SK-N-SH treated with all-trans-retinoic acid at 6 μM for 48 hours (cell line): ENCODE results near the gene MARK1.

ENCODE experiments used
- ATAC-seq: fragments of 200-7000 bp; cut with Tn5 transposase; 3 replicates; pipeline ENCODE4 v1.9.1; 2020; ENCODE audit warnings: mild to moderate bottlenecking, moderate library complexity
- BACH2 ChIP-seq: fragments of 250-450 bp; sonication (Bioruptor Pico); IDR thresholded peaks from 2 replicates; pipeline ENCODE4 v1.9.0; 2021; ENCODE audit warnings: mild to moderate bottlenecking, borderline replicate concordance
- CSDC2 ChIP-seq: fragments of 250-450 bp; sonication (Bioruptor Pico); IDR thresholded peaks from 2 replicates; pipeline ENCODE4 v1.5.0; 2020; ENCODE audit warnings: mild to moderate bottlenecking, moderate library complexity
- GLIS3 ChIP-seq: fragments of 250-450 bp; sonication (Bioruptor Pico); IDR thresholded peaks from 2 replicates; pipeline ENCODE4 v1.5.0; 2020; ENCODE audit warnings: mild to moderate bottlenecking, moderate library complexity
- ISL1 ChIP-seq: fragments of 250-450 bp; sonication (Bioruptor Pico); IDR thresholded peaks from 2 replicates; pipeline ENCODE4 v2.1.2; 2022; ENCODE audit warnings: mild to moderate bottlenecking, moderate library complexity
- OSR1 ChIP-seq: fragments of 250-450 bp; sonication (Bioruptor Pico); IDR thresholded peaks from 2 replicates; pipeline ENCODE4 v1.8.0; 2022; ENCODE audit warnings: moderate library complexity, mild to moderate bottlenecking, inconsistent platforms
- PPARA ChIP-seq: fragments of 250-450 bp; sonication (Bioruptor Pico); IDR thresholded peaks from 2 replicates; pipeline ENCODE4 v1.5.0; 2020; ENCODE audit warnings: mild to moderate bottlenecking, borderline replicate concordance
- RARB ChIP-seq: fragments of 250-450 bp; sonication (Bioruptor Pico); IDR thresholded peaks from 2 replicates; pipeline ENCODE4 v1.8.0; 2021; ENCODE audit warnings: mild to moderate bottlenecking, moderate library complexity
- SNAI2 ChIP-seq: fragments of 250-450 bp; sonication (Bioruptor Pico); IDR thresholded peaks from 2 replicates; pipeline ENCODE4 v1.5.0; 2020; ENCODE audit warnings: mild to moderate bottlenecking, moderate library complexity
- TCF4 ChIP-seq: fragments of 250-450 bp; sonication (Bioruptor Pico); IDR thresholded peaks from 2 replicates; pipeline ENCODE4 v1.8.0; 2021; ENCODE audit warnings: mild to moderate bottlenecking, moderate library complexity, borderline replicate concordance
- TOX ChIP-seq: fragments of 250-450 bp; sonication (Bioruptor Pico); IDR thresholded peaks from 2 replicates; pipeline ENCODE4 v1.8.0; 2021; ENCODE audit warnings: mild to moderate bottlenecking, moderate library complexity, borderline replicate concordance
- ZC3H10 ChIP-seq: fragments of 250-450 bp; sonication (Bioruptor Pico); IDR thresholded peaks from 2 replicates; pipeline ENCODE4 v1.5.1; 2021; ENCODE audit warnings: mild to moderate bottlenecking, moderate library complexity
- ZFP3 ChIP-seq: fragments of 250-450 bp; sonication (Bioruptor Pico); IDR thresholded peaks from 2 replicates; pipeline ENCODE4 v1.5.0; 2020; ENCODE audit warnings: mild to moderate bottlenecking, moderate library complexity
- ZFP30 ChIP-seq: fragments of 450-650 bp; formaldehyde crosslinking; IDR thresholded peaks from 2 replicates; pipeline ENCODE4 v1.5.0; 2022; ENCODE audit warnings: mild to moderate bottlenecking, moderate library complexity
- ZNF70 ChIP-seq: fragments of 450-650 bp; formaldehyde crosslinking; IDR thresholded peaks from 2 replicates; pipeline ENCODE4 v1.5.0; 2020; ENCODE audit warnings: mild to moderate bottlenecking, moderate library complexity
- ZNF8 ChIP-seq: fragments of 450-650 bp; formaldehyde crosslinking; IDR thresholded peaks from 2 replicates; pipeline ENCODE4 v1.5.0; 2020; ENCODE audit warnings: mild to moderate bottlenecking, moderate library complexity
- TF ChIP-seq, protein P1 (sequence below): fragments of 250-450 bp; sonication (Bioruptor Pico); IDR thresholded peaks from 2 replicates; pipeline ENCODE4 v1.8.0; 2020; ENCODE audit warnings: mild to moderate bottlenecking, moderate library complexity, borderline replicate concordance
- TF ChIP-seq, protein P2 (sequence below): fragments of 250-450 bp; sonication (Bioruptor Pico); IDR thresholded peaks from 2 replicates; pipeline ENCODE4 v1.8.0; 2021; ENCODE audit warnings: low read depth, mild to moderate bottlenecking, moderate library complexity, borderline replicate concordance
- TF ChIP-seq, protein P3 (sequence below): fragments of 250-450 bp; sonication (Bioruptor Pico); IDR thresholded peaks from 2 replicates; pipeline ENCODE4 v1.5.0; 2020; ENCODE audit warnings: mild to moderate bottlenecking, moderate library complexity
- TF ChIP-seq, protein P4 (sequence below): fragments of 250-450 bp; sonication (Bioruptor Pico); IDR thresholded peaks from 2 replicates; pipeline ENCODE4 v1.5.1; 2020; ENCODE audit warnings: low read depth, mild to moderate bottlenecking, moderate library complexity
- TF ChIP-seq, protein P5 (sequence below): fragments of 250-450 bp; sonication (Bioruptor Pico); IDR thresholded peaks from 2 replicates; pipeline ENCODE4 v1.5.1; 2021; ENCODE audit warnings: mild to moderate bottlenecking, moderate library complexity

Gene MARK1

DNA sequence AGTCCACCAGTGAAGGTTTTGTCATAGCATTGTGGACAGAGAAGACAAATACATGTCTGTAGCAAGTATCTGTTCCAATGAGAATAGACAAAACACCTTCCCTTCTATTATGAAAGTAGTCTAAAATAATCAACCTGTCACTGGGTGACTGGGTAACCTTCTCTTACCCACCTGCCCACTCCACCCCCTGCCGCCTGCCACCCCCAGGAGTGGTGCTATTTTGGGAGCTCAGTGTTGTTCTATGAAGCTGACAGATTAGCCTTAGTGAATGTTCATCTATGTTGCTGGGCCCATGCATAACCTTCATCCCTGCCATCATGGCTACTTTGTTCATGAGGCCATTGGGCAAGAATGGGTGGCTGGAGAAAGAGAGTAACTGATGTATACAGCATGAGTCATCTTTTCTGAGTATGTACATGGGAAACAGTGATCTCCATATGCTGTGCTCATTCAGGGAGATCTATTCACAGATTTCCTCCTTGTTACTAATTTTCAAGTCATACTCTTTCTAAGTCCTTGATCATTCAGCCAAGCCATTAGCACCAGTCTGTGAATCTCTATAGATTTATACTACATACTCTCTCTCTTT, 24.8 kb downstream of the MARK1 start:
- ATAC-seq, result peak; percentile 38; the same call in 2 of the 3 replicates
- TF ChIP-seq, protein P1, sequence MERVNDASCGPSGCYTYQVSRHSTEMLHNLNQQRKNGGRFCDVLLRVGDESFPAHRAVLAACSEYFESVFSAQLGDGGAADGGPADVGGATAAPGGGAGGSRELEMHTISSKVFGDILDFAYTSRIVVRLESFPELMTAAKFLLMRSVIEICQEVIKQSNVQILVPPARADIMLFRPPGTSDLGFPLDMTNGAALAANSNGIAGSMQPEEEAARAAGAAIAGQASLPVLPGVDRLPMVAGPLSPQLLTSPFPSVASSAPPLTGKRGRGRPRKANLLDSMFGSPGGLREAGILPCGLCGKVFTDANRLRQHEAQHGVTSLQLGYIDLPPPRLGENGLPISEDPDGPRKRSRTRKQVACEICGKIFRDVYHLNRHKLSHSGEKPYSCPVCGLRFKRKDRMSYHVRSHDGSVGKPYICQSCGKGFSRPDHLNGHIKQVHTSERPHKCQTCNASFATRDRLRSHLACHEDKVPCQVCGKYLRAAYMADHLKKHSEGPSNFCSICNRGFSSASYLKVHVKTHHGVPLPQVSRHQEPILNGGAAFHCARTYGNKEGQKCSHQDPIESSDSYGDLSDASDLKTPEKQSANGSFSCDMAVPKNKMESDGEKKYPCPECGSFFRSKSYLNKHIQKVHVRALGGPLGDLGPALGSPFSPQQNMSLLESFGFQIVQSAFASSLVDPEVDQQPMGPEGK (CRISPR knock-in tag), result no peak
- TF ChIP-seq TCF4 (CRISPR knock-in tag), result no peak
- no peak for TF ChIP-seq RARB
- no peak for TF ChIP-seq ZC3H10
- no peak for TF ChIP-seq SNAI2
- TF ChIP-seq ZFP3, result no peak
- no peak for TF ChIP-seq BACH2 (CRISPR knock-in tag)
- no peak for TF ChIP-seq PPARA (CRISPR knock-in tag)
- no peak for TF ChIP-seq TOX
- TF ChIP-seq ZNF70, result no peak
- TF ChIP-seq, protein P2, sequence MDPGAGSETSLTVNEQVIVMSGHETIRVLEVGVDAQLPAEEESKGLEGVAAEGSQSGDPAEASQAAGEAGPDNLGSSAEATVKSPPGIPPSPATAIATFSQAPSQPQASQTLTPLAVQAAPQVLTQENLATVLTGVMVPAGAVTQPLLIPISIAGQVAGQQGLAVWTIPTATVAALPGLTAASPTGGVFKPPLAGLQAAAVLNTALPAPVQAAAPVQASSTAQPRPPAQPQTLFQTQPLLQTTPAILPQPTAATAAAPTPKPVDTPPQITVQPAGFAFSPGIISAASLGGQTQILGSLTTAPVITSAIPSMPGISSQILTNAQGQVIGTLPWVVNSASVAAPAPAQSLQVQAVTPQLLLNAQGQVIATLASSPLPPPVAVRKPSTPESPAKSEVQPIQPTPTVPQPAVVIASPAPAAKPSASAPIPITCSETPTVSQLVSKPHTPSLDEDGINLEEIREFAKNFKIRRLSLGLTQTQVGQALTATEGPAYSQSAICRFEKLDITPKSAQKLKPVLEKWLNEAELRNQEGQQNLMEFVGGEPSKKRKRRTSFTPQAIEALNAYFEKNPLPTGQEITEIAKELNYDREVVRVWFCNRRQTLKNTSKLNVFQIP (CRISPR knock-in tag), result no peak

DNA sequence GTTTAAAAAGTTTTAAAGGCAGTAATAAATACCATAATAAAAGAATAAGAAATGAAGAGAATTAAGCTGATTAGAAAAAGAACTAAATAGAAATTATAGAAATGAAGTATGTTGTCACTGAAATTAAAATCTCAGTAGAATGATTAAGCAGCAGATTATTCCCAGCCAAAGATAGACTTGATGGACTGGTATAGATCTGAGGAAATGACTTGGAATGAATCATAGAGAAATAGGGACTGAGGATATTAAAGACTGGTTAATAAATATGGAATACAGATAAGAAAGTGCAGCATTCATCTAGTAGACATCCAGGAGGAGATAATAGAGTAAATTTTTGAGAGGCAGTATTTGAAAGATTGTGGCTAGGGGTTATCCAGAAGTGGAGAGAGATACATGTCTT, 28.7 kb downstream of the MARK1 start:
- TF ChIP-seq CSDC2 (CRISPR knock-in tag) (no peak), ZNF70 (no peak), ZNF8 (no peak), ZFP30 (CRISPR knock-in tag) (no peak), RARB (no peak), ZC3H10 (no peak), GLIS3 (no peak), BACH2 (CRISPR knock-in tag) (no peak), TOX (no peak), ISL1 (CRISPR knock-in tag) (no peak), TCF4 (CRISPR knock-in tag) (no peak), ZFP3 (no peak), PPARA (CRISPR knock-in tag) (no peak), OSR1 (CRISPR knock-in tag) (no peak), SNAI2 (no peak)
- TF ChIP-seq, protein P2 (CRISPR knock-in tag), result no peak
- TF ChIP-seq, protein P3, sequence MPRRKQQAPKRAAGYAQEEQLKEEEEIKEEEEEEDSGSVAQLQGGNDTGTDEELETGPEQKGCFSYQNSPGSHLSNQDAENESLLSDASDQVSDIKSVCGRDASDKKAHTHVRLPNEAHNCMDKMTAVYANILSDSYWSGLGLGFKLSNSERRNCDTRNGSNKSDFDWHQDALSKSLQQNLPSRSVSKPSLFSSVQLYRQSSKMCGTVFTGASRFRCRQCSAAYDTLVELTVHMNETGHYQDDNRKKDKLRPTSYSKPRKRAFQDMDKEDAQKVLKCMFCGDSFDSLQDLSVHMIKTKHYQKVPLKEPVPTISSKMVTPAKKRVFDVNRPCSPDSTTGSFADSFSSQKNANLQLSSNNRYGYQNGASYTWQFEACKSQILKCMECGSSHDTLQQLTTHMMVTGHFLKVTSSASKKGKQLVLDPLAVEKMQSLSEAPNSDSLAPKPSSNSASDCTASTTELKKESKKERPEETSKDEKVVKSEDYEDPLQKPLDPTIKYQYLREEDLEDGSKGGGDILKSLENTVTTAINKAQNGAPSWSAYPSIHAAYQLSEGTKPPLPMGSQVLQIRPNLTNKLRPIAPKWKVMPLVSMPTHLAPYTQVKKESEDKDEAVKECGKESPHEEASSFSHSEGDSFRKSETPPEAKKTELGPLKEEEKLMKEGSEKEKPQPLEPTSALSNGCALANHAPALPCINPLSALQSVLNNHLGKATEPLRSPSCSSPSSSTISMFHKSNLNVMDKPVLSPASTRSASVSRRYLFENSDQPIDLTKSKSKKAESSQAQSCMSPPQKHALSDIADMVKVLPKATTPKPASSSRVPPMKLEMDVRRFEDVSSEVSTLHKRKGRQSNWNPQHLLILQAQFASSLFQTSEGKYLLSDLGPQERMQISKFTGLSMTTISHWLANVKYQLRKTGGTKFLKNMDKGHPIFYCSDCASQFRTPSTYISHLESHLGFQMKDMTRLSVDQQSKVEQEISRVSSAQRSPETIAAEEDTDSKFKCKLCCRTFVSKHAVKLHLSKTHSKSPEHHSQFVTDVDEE (CRISPR knock-in tag), result no peak
- TF ChIP-seq, protein P4, sequence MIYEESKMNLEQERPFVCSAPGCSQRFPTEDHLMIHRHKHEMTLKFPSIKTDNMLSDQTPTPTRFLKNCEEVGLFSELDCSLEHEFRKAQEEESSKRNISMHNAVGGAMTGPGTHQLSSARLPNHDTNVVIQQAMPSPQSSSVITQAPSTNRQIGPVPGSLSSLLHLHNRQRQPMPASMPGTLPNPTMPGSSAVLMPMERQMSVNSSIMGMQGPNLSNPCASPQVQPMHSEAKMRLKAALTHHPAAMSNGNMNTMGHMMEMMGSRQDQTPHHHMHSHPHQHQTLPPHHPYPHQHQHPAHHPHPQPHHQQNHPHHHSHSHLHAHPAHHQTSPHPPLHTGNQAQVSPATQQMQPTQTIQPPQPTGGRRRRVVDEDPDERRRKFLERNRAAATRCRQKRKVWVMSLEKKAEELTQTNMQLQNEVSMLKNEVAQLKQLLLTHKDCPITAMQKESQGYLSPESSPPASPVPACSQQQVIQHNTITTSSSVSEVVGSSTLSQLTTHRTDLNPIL (CRISPR knock-in tag), result no peak
- TF ChIP-seq, protein P1 (CRISPR knock-in tag), result no peak
- TF ChIP-seq, protein P5, sequence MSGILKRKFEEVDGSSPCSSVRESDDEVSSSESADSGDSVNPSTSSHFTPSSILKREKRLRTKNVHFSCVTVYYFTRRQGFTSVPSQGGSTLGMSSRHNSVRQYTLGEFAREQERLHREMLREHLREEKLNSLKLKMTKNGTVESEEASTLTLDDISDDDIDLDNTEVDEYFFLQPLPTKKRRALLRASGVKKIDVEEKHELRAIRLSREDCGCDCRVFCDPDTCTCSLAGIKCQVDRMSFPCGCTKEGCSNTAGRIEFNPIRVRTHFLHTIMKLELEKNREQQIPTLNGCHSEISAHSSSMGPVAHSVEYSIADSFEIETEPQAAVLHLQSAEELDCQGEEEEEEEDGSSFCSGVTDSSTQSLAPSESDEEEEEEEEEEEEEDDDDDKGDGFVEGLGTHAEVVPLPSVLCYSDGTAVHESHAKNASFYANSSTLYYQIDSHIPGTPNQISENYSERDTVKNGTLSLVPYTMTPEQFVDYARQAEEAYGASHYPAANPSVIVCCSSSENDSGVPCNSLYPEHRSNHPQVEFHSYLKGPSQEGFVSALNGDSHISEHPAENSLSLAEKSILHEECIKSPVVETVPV (CRISPR knock-in tag), result no peak
- ATAC-seq, result no peak
